Activated CD4-positive, CD25-positive, alpha-beta regulatory T cell treated with anti-CD3 and anti-CD28 coated beads, Interleukin-2, amount 50 U/mL, for 24 hours (primary cell): ENCODE measurements around the gene FAM118A.
"Not testable (repeated sequence)": the region's sequence is repeated elsewhere in the genome, so short reads cannot be mapped to it uniquely, and the experiment has no call there.

Experiments
- ATAC-seq, 2 donors: fragments of 150-1000 bp; cut with Tn5 transposase; one replicate each; pipeline ENCODE4 v1.10.0; 2021; ENCODE audit warnings: mild to moderate bottlenecking in 1 of 2, moderate library complexity in 1 of 2

Gene FAM118A

GRCh38 chr22:45334068-45334467 is 24.3 kb downstream of the FAM118A start:
- no peak for ATAC-seq

- no peak for ATAC-seq
Observed at GRCh38 chr22:45334528-45334927, 24.8 kb downstream of the FAM118A start.

GRCh38 chr22:45335021-45335818 is 25.5 kb downstream of the FAM118A start:
- no peak for ATAC-seq

- no peak for ATAC-seq
Observed at GRCh38 chr22:45335854-45336522, 26.3 kb downstream of the FAM118A start.

GRCh38 chr22:45336971-45337431 is 27.3 kb downstream of the FAM118A start:
- no peak for ATAC-seq

- no peak for ATAC-seq
Observed at GRCh38 chr22:45337536-45337935, 27.8 kb downstream of the FAM118A start.

GRCh38 chr22:45338795-45339194 is 29.1 kb downstream of the FAM118A start:
- no peak for ATAC-seq

GRCh38 chr22:45340323-45340722 is 30.6 kb downstream of the FAM118A start:
- ATAC-seq, result no peak

GRCh38 chr22:45341498-45341897 is 31.8 kb downstream of the FAM118A start:
- peak; percentile 68 to 92 for ATAC-seq

- no peak for ATAC-seq
Observed at GRCh38 chr22:45343143-45343542, 33.4 kb downstream of the FAM118A start.

GRCh38 chr22:45344334-45344733 is 34.6 kb downstream of the FAM118A start:
- ATAC-seq, result no peak

GRCh38 chr22:45349916-45350315 is 40.2 kb downstream of the FAM118A start:
- ATAC-seq, result no peak

GRCh38 chr22:45351956-45352355 is 42.2 kb downstream of the FAM118A start:
- ATAC-seq, result no peak

GRCh38 chr22:45352757-45353156 is 43.0 kb downstream of the FAM118A start:
- not testable (repeated sequence) for ATAC-seq

GRCh38 chr22:45353786-45354185 is 44.1 kb downstream of the FAM118A start:
- ATAC-seq, result no peak

- ATAC-seq, result no peak
Observed at GRCh38 chr22:45357490-45357889, 47.8 kb downstream of the FAM118A start.

GRCh38 chr22:45358127-45358526 is 48.4 kb downstream of the FAM118A start:
- ATAC-seq, result no peak

- ATAC-seq, result no peak
Observed at GRCh38 chr22:45359627-45360026, 49.9 kb downstream of the FAM118A start.

GRCh38 chr22:45366713-45367112 is 57.0 kb downstream of the FAM118A start:
- no peak for ATAC-seq

GRCh38 chr22:45373592-45373991 is 63.9 kb downstream of the FAM118A start:
- not testable (repeated sequence) for ATAC-seq

- ATAC-seq, result no peak
Observed at GRCh38 chr22:45376009-45376408, 66.3 kb downstream of the FAM118A start.

- ATAC-seq, result no peak
Observed at GRCh38 chr22:45376703-45377102, 67.0 kb downstream of the FAM118A start.

GRCh38 chr22:45381348-45381747 is 71.6 kb downstream of the FAM118A start:
- no peak for ATAC-seq

GRCh38 chr22:45389546-45389945 is 79.8 kb downstream of the FAM118A start:
- no peak for ATAC-seq
